Peyer's patch (tissue), 4 donors: ENCODE results near the gene PCDHB2.
"Not testable (repeated sequence)": the region's sequence is repeated elsewhere in the genome, so short reads cannot be mapped to it uniquely, and the experiment has no call there.

Source experiments
- CTCF ChIP-seq, 6 experiments: fragments of 450-650 bp in 4 of 6; fragments of 200-600 bp in 2 of 6; sonication (generic) in 1 of 6; IDR thresholded peaks; one replicate each; pipeline ENCODE4 v1.5.1; 2017 to 2019; ENCODE audit warnings: antibody characterized with exemption in 6 of 6, mild to moderate bottlenecking in 3 of 6, moderate library complexity in 1 of 6
- POLR2A ChIP-seq, 2 donors: fragments of 450-650 bp; IDR thresholded peaks; one replicate each; pipeline ENCODE4 v1.5.1; 2017; ENCODE audit warnings: antibody characterized with exemption in 2 of 2, mild to moderate bottlenecking in 2 of 2, moderate library complexity in 2 of 2

- not testable (repeated sequence) for TF ChIP-seq CTCF, POLR2A (IDR thresholded peaks at IDR 0.05)
Measured at GRCh38 chr5:141096181-141096580, 1.8 kb downstream of the PCDHB2 start.
